ENCODE data around the gene MBP. TPM values are rescaled to one million over a fixed set of nuclear protein-coding genes. Genes with fewer than 3 reads are reported as not detected.

The MBP gene
- total and polyA plus RNA-seq, 8 donors: 6.3 to 33.5 (median 20.7) TPM

DNA sequence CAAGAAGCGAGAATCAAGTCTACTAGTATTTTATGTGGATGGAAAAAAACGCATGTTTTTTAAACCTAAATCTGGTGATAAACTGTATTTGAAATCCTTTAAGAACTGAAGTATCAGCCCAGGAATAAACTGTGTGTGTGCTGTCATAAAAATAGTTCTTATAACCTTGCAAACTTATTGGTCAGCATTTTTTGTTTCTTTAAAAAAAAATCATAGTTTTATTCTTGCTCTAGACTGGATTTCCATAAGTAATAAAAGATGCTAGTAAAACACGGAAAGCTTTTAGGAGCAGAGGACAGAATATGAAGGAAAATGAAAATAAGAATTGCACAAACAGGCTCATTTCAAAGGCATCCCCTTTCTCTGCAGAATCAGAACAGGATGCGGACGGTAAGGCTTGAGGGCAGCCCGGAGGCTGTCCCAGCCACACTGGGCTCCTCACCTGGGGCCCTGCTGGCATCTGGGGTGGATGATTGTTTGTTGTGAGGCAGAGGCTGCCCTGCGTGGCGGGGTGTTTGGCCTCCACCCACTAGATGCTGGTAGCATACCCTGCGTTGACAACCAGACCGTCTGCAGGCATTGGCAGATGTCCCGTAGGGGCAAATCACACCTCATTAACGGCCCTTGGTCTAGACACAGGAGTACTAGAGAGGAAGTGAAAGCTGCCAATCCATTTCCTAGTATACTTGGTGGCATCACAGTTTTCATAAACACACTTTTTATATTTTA, 52.5 kb downstream of the MBP start:
- ATAC-seq (no peak), DNase-seq (no peak)
- H3K27ac ChIP-seq: no peak overlapping the region

DNA sequence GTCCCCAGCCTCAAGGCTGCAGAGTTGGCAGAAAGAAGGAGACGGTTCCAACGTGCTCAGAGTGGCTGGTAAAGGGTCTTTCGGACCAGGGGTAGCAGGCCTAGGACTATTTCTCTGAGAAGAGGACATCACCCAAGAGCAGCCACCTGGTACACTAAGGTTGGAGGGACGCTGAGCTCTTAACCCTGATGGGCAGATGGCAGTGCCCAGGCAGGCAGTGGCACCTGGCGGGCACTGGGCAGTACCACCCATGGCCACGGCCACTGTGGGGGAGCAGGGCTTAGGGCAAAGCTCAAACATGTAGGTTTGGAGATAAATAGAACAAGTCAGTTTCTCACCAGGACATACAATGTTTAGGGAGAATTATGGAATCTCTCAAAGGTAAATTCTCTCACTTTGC, 53.5 kb downstream of the MBP start:
- no peak for ATAC-seq
- no peak overlapping the region for H3K4me3 ChIP-seq
- intact Hi-C loops (cut with DNase I): no loop called here
- no peak for FAIRE-seq
- 76 to 88% methylated on average over 6 of the region's 6 CpGs for WGBS, 2 donors
- peaks cover 5 to 9% (median 7%) of the 10 kb centered on the region in 3 donors for H3K4me1 ChIP-seq
- H3K9me3 ChIP-seq: no peaks in the 10 kb centered on the region
- no peak overlapping the region for H3K27ac ChIP-seq
- TF ChIP-seq, protein P1, sequence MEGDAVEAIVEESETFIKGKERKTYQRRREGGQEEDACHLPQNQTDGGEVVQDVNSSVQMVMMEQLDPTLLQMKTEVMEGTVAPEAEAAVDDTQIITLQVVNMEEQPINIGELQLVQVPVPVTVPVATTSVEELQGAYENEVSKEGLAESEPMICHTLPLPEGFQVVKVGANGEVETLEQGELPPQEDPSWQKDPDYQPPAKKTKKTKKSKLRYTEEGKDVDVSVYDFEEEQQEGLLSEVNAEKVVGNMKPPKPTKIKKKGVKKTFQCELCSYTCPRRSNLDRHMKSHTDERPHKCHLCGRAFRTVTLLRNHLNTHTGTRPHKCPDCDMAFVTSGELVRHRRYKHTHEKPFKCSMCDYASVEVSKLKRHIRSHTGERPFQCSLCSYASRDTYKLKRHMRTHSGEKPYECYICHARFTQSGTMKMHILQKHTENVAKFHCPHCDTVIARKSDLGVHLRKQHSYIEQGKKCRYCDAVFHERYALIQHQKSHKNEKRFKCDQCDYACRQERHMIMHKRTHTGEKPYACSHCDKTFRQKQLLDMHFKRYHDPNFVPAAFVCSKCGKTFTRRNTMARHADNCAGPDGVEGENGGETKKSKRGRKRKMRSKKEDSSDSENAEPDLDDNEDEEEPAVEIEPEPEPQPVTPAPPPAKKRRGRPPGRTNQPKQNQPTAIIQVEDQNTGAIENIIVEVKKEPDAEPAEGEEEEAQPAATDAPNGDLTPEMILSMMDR (IDR thresholded peaks at IDR 0.05): no peak
- DNase-seq: no peak
- no peaks in the 10 kb centered on the region for H3K36me3 ChIP-seq
- no peaks in the 10 kb centered on the region for H3K27me3 ChIP-seq

More for the DNA sequence above, 52.5 kb downstream of the MBP start:
- Histone ChIP-seq H3K9me3 (no peaks in the 10 kb centered on the region), H3K4me3 (no peak overlapping the region), H3K36me3 (no peaks in the 10 kb centered on the region), H3K27me3 (no peaks in the 10 kb centered on the region), H3K4me1 (peaks cover 5 to 16% (median 14%) of the 10 kb centered on the region in 3 donors)
- no peak for FAIRE-seq
- 80 to 82% methylated on average over 12 of the region's 12 CpGs for WGBS, 2 donors
- intact Hi-C loops (cut with DNase I): no loop called here
- TF ChIP-seq, protein P1 (IDR thresholded peaks at IDR 0.05): no peak

DNA sequence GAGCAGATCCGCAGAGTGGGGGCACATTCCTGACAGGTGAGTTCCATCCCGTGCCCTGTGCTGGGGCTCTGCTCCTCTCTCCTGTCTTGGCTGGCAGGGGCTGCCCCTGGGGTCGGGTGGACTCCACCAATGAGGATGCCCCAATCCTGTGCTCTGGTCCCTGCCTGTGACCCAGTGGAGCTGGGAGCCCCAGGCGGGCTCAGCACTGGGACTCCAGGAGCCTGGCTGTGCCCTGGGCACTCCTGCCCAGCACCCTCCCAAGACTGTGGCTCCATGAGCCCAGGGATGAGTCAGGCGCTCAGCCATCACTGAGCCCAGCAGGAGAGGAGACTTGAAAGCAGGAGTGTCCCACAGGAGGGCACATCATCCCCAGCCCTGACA, 53.9 kb downstream of the MBP start:
- Histone ChIP-seq H3K4me3 (no peak overlapping the region), H3K27me3 (no peaks in the 10 kb centered on the region), H3K27ac (no peak overlapping the region), H3K36me3 (no peaks in the 10 kb centered on the region), H3K4me1 (peaks cover under 1 to 5% (median 3%) of the 10 kb centered on the region in 3 donors), H3K9me3 (no peaks in the 10 kb centered on the region)
- FAIRE-seq (no peak), DNase-seq (no peak), ATAC-seq (peak in 1 of 4 donors; percentile 11)
- 89 to 90% methylated on average over 5 of the region's 5 CpGs for whole genome bisulfite sequencing, 2 donors
- TF ChIP-seq, protein P1 (IDR thresholded peaks at IDR 0.05): no peak
- intact Hi-C loops (cut with DNase I): no loop called here

DNA sequence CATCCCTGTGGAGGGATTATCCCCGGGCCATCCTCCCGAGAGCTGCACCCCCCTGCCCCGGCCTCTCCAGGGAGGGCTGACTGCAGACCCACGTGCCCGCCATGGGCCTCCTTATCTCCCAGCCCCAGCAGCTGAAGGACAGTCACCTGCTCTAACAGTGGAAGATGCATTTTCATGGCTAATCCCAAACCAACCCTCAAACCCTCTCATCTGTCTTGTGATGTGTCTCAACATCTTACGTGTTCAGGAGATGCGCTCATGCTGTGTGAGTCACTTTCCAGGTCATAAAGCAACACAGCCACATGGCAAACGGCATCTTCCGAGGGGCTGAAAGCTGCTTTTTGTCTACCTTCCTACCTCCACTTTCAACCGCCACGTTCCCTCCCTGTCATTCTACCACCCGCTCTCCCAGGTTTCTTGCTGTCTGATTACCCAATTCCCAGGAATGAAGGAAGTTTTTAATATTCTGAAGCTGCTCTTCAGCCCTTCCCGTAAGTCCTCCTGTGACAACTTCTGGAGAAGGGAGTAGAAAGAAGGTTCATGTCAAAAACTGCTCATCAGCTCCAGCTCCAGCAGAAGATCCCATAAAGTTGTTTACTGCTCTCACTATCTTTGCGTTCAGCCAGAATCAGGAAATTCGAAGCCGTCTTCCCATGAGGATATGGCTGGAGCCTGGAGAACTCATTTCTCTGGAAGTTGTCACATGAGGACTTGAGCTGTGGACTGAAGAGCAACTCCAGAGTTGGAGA, 54.5 kb downstream of the MBP start:
- no peak for ATAC-seq
- Histone ChIP-seq H3K36me3 (no peaks in the 10 kb centered on the region), H3K4me1 (peaks cover 0 to 3% (median 0%) of the 10 kb centered on the region in 3 donors), H3K9me3 (no peaks in the 10 kb centered on the region), H3K4me3 (no peak overlapping the region), H3K27ac (no peak overlapping the region), H3K27me3 (no peaks in the 10 kb centered on the region)
- FAIRE-seq: no peak
- DNase-seq: no peak
- TF ChIP-seq, protein P1 (IDR thresholded peaks at IDR 0.05): no peak
- 86% methylated on average over 16 of the region's 16 CpGs for WGBS, 2 donors
- intact Hi-C loops (cut with DNase I): no loop called here

DNA sequence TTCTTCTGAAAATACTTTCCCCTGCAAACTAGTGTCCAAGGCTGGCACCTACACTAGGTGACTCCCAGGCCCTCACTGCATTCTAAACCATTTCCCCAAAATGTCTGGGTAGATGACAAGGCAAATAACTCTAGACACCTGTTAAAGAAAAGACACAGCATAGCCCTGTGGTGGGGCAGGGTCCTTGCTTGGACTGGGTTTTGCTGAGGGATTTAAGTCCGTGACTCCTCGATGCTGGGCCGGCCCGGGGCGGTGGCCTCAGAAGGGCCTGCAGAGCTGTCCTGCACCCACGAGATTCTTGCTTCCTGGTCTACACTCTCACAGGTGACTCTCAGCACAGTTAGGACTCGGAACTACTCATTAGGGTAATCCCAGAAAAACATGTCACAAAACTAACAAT, 55.2 kb downstream of the MBP start:
- intact Hi-C loops (cut with DNase I): no loop called here
- WGBS, 2 donors: 92 to 96% methylated on average over 7 of the region's 7 CpGs
- no peak overlapping the region for H3K27ac ChIP-seq
- FAIRE-seq: no peak
- no peak overlapping the region for H3K4me3 ChIP-seq
- peaks cover 0 to 7% (median 0%) of the 10 kb centered on the region in 3 donors for H3K4me1 ChIP-seq
- no peak for DNase-seq
- no peaks in the 10 kb centered on the region for H3K27me3 ChIP-seq
- H3K9me3 ChIP-seq: no peaks in the 10 kb centered on the region
- H3K36me3 ChIP-seq: no peaks in the 10 kb centered on the region
- TF ChIP-seq, protein P1 (IDR thresholded peaks at IDR 0.05): no peak
- no peak for ATAC-seq
